ENCODE measurements around the gene DHRS9.

The DHRS9 gene

DNA sequence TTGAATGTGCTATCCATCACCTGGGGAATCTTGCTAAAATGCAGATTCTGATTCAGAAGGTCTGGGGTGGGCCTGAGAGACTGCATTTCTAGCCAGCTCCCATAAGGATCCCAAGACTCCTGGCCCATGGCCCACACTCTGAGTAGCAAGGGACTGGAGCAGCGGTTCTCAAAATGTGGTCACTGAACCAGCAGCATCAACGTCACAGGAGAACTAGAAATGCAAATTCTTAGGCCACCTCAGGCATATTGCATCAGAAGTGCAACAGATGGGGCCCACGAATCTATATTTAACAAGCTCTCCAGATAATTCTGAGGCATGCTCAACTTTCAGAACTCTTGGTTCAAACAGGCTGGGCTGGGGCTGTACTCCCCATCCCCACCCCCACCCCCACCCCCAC is 74.6 kb downstream of the DHRS9 start:
- Histone ChIP-seq H3K4me1 (ENCODE audit: control insufficient read depth, insufficient read depth, low read length) (no peaks in the 10 kb centered on the region), H3K27me3 (ENCODE audit: control insufficient read depth, insufficient read depth, low read length, poor library complexity, severe bottlenecking) (no peaks in the 10 kb centered on the region), H3K9me3 (ENCODE audit: control insufficient read depth, low read length) (no peaks in the 10 kb centered on the region), H3K36me3 (ENCODE audit: control insufficient read depth, insufficient read depth, low read length) (peaks cover 59% of the 10 kb centered on the region), H3K4me3 (ENCODE audit: insufficient read depth, low read depth, low read length) (no peak overlapping the region), H3K27ac (ENCODE audit: insufficient read depth, low read depth, low read length, poor library complexity, severe bottlenecking) (no peak overlapping the region)
- WGBS, 2 experiments, result 87 to 89% methylated on average over 3 of the region's 3 CpGs

Measured in ectodermal cell (in vitro differentiated cells).